ENCODE results near the gene PTTG2. TPM values are rescaled to one million over a fixed set of nuclear protein-coding genes. Genes with fewer than 3 reads are reported as not detected.

PTTG2 gene
- total RNA-seq, 4 donors from 2014 or later, result not detected

GRCh38 chr4:37949636-37950426 lies 10.4 kb upstream of the PTTG2 start:
- Histone ChIP-seq H3K9me3 (no peaks in the 10 kb centered on the region), H3K27me3 (no peaks in the 10 kb centered on the region), H3K4me1 (no peaks in the 10 kb centered on the region), H3K27ac (no peak overlapping the region), H3K36me3 (no peaks in the 10 kb centered on the region), H3K4me3 (no peak overlapping the region)
- TF ChIP-seq POLR2A (IDR thresholded peaks at IDR 0.05) (no peak), POLR2AphosphoS5 (IDR thresholded peaks at IDR 0.05) (no peak), CTCF (IDR thresholded peaks at IDR 0.05) (no peak), EP300 (IDR thresholded peaks at IDR 0.05) (no peak)
- 78% methylated on average over 9 of the region's 9 CpGs for WGBS
- no peak for DNase-seq (ENCODE audit: low spot score in 2 of 2)

DNA sequence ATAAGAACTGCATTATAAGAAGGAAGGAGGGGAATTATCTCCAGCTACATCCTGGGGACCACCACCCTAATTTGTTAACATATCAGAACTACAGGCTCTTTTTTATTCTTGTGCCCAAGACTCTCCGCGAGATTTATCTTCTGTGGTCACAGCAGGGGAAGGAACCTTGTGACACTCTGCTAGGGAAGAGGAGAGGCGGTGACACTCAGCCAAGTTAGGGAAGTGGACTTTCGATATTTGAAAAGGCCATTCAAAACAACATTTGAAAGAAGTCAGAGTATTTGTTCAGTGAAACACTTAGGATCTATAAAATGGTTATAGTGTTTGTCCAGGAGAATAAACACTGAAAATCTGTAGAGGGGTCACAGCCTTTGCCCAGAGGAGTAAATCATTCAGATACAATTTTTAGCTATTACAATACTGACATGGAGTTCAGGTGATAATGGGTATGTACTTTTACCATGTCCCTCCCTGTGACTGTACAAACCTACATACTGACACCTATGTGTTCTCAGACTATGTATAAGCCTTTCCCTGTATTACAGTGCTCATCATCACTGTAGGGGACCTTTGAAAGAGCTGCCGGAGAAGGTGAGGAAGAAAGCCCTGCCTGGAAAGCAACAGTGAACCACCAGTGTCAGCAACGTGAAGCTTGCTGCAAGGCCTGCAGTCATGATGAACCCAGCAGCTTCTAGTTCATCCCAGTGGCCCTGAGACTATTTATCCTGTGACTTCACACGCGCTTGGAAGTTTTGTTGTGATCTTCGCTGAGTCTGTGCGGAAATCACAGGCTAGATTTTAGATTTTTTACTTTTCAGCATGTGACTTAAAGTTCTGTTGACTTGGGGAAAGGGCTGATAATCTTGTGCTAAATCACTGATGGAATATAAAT lies 8.5 kb upstream of the PTTG2 start:
- Histone ChIP-seq H3K27me3 (no peaks in the 10 kb centered on the region), H3K4me3 (no peak overlapping the region), H3K27ac (no peak overlapping the region), H3K4me1 (no peaks in the 10 kb centered on the region), H3K9me3 (no peaks in the 10 kb centered on the region), H3K36me3 (no peaks in the 10 kb centered on the region)
- DNase-seq (ENCODE audit: low spot score in 2 of 2), result no peak
- WGBS, result 89% methylated on average over 10 of the region's 10 CpGs
- no peak for TF ChIP-seq CTCF (IDR thresholded peaks at IDR 0.05)
- TF ChIP-seq EP300 (IDR thresholded peaks at IDR 0.05), result no peak
- TF ChIP-seq POLR2A (IDR thresholded peaks at IDR 0.05), result no peak
- no peak for TF ChIP-seq POLR2AphosphoS5 (IDR thresholded peaks at IDR 0.05)

DNA sequence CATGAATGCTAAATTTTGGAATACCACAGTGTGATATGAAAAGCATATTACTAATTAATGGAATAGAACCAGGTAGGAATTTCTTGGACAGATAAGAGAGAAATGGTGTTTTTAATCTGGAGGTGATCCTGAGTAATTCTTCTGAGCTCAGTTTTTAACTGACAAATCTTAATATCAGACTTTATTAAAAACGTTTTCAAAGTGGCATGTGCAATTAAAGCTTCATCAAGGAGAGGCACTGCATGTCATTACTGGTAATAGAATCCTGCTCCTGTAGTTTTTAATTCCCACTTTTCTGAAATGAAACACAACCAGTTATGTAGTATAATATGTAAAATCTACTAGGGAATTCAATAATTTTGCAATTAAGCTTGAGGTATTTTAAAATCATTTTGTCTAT lies 7.0 kb upstream of the PTTG2 start:
- TF ChIP-seq EP300 (IDR thresholded peaks at IDR 0.05), result no peak
- no peak for TF ChIP-seq CTCF (IDR thresholded peaks at IDR 0.05)
- TF ChIP-seq POLR2A (IDR thresholded peaks at IDR 0.05), result no peak
- no peak for TF ChIP-seq POLR2AphosphoS5 (IDR thresholded peaks at IDR 0.05)
- H3K4me1 ChIP-seq, result no peaks in the 10 kb centered on the region
- no peak overlapping the region for H3K4me3 ChIP-seq
- no peak overlapping the region for H3K27ac ChIP-seq
- H3K36me3 ChIP-seq, result no peaks in the 10 kb centered on the region
- WGBS, result 29% methylated on average over 1 of the region's 1 CpG
- no peak for DNase-seq (ENCODE audit: low spot score in 2 of 2)
- H3K9me3 ChIP-seq, result no peaks in the 10 kb centered on the region
- H3K27me3 ChIP-seq, result no peaks in the 10 kb centered on the region

GRCh38 chr4:37953620-37954293 lies 6.4 kb upstream of the PTTG2 start:
- TF ChIP-seq POLR2AphosphoS5 (IDR thresholded peaks at IDR 0.05), result no peak
- TF ChIP-seq POLR2A (IDR thresholded peaks at IDR 0.05), result no peak
- no peak for TF ChIP-seq EP300 (IDR thresholded peaks at IDR 0.05)
- TF ChIP-seq CTCF (IDR thresholded peaks at IDR 0.05), result no peak
- no peaks in the 10 kb centered on the region for H3K9me3 ChIP-seq
- no peaks in the 10 kb centered on the region for H3K4me1 ChIP-seq
- H3K27ac ChIP-seq, result no peak overlapping the region
- H3K27me3 ChIP-seq, result no peaks in the 10 kb centered on the region
- no peak overlapping the region for H3K4me3 ChIP-seq
- DNase-seq (ENCODE audit: low spot score in 2 of 2), result no peak
- no peaks in the 10 kb centered on the region for H3K36me3 ChIP-seq
- WGBS, result 72% methylated on average over 7 of the region's 7 CpGs
